Stimulated activated CD4-positive, alpha-beta T cell treated with anti-CD3 and anti-CD28 coated beads, Interleukin-2, amount 100 ng/mL, for 48 hours (primary cell): ENCODE data around the gene STEEP1.
"Not testable (repeated sequence)": the region's sequence is repeated elsewhere in the genome, so short reads cannot be mapped to it uniquely, and the experiment has no call there.

Source experiments
- DNase-seq, 2 donors: peaks; one replicate each; pipeline ENCODE4 v3.0.0-alpha.2; 2020

STEEP1 gene

GRCh38 chrX:119529345-119530276 is 35.6 kb downstream of the STEEP1 start:
- no peak for DNase-seq

- no peak for DNase-seq
These were observed 41.5 kb downstream of the STEEP1 start for GRCh38 chrX:119523664-119524184.

- no peak for DNase-seq
These were observed 44.0 kb downstream of the STEEP1 start for GRCh38 chrX:119521246-119521645.

- DNase-seq = no peak
These were observed 46.8 kb downstream of the STEEP1 start for GRCh38 chrX:119518371-119518770.

- peak in 1 of 2 donors; percentile 30 for DNase-seq
These were observed 49.0 kb downstream of the STEEP1 start for GRCh38 chrX:119516157-119516702.

- no peak for DNase-seq
These were observed 52.9 kb downstream of the STEEP1 start for GRCh38 chrX:119512146-119512800.

- DNase-seq = no peak
These were observed 58.0 kb downstream of the STEEP1 start for GRCh38 chrX:119507206-119507605.

- no peak for DNase-seq
These were observed 59.3 kb downstream of the STEEP1 start for GRCh38 chrX:119505945-119506344.

GRCh38 chrX:119505145-119505544 is 60.1 kb downstream of the STEEP1 start:
- DNase-seq = not testable (repeated sequence)

GRCh38 chrX:119503484-119503861 is 61.7 kb downstream of the STEEP1 start:
- DNase-seq = no peak

GRCh38 chrX:119502727-119503483 is 62.3 kb downstream of the STEEP1 start:
- DNase-seq = no peak

- no peak for DNase-seq
These were observed 63.6 kb downstream of the STEEP1 start for GRCh38 chrX:119501511-119502148.

- DNase-seq = no peak
These were observed 65.0 kb downstream of the STEEP1 start for GRCh38 chrX:119500061-119500800.

- DNase-seq = no peak
These were observed 68.0 kb downstream of the STEEP1 start for GRCh38 chrX:119497185-119497584.

GRCh38 chrX:119495734-119496726 is 69.2 kb downstream of the STEEP1 start:
- no peak for DNase-seq

- not testable (repeated sequence) for DNase-seq
These were observed 71.2 kb downstream of the STEEP1 start for GRCh38 chrX:119493851-119494495.

GRCh38 chrX:119492463-119492862 is 72.7 kb downstream of the STEEP1 start:
- no peak for DNase-seq

- no peak for DNase-seq
These were observed 75.8 kb downstream of the STEEP1 start for GRCh38 chrX:119489212-119490074.

- DNase-seq = peak; percentile 19 to 36
These were observed 76.5 kb downstream of the STEEP1 start for GRCh38 chrX:119488749-119489148.
